ENCODE results near the gene WHAMM.
"Not testable (repeated sequence)": the region's sequence is repeated elsewhere in the genome, so short reads cannot be mapped to it uniquely, and the experiment has no call there.

Gene WHAMM

GRCh38 chr15:82838096-82838735, 28.8 kb downstream of the WHAMM start:
- no peak for DNase-seq (ENCODE audit: low spot score)

DNA sequence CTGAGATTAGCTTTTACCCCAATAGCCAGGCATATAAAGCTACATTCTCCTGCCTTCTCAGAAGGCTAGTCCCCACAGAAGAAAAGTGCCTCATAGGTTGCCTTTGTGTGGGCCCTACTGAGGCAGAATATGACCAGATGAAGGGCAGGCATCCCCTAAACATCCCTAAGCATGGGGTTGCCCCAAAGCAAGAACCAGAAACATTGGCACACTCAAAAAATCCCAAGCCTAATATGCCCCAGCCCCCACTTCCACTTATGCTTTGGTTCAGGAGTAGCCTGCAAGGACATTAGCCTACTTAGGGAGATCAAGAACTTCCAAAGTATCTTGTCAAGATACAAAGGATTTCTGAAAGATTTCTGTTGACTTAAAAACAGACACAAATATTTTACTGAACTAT, 29.7 kb downstream of the WHAMM start:
- no peak for DNase-seq (ENCODE audit: low spot score)

GRCh38 chr15:82840166-82840565, 30.7 kb downstream of the WHAMM start:
- no peak for DNase-seq (ENCODE audit: low spot score)

- DNase-seq (ENCODE audit: low spot score): no peak
Observed at GRCh38 chr15:82843566-82843965, 34.1 kb downstream of the WHAMM start.

DNA sequence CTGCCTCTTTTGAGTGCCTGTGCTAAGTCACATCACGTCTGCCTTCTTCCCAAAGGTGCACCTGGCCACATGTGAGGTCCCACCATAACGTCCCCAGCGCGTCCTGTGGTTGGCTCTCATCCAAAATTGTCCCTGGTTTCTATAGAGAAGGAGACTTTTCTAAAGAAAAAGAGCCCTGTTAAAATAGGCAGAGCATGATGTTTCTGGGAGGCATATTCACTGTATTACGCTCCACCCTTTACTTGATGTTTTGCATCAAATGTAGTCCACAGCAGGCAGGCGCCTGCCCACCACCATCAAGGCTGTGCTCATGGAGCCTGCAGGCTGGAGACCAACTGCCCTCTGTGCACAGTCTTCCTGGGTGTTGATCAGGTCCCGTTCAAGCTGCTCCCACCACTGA, 36.3 kb downstream of the WHAMM start:
- no peak for DNase-seq (ENCODE audit: low spot score)

- DNase-seq (ENCODE audit: low spot score): no peak
Observed at GRCh38 chr15:82846621-82847020, 37.2 kb downstream of the WHAMM start.

DNA sequence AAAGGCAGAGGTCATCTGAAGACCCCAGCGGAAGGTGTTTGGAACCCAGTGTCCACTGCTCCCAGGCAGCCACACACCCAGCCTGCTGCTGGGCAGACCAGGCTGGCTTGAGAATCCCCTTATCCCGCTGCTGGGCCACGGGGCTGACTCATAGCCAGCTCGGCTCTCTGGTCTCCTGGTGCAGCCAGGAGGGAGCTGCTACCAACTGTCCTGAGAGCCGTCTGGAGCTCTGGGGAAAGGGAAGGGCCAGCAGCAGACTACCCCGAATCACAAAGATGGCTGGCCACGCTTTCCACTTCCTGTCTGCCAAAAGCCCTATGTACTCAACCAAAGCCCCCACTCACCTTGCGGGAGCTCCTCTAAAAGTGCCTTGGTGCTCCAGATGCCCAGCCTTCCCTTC, 38.3 kb downstream of the WHAMM start:
- DNase-seq (ENCODE audit: low spot score): no peak

GRCh38 chr15:82848241-82848993, 39.0 kb downstream of the WHAMM start:
- no peak for DNase-seq (ENCODE audit: low spot score)

GRCh38 chr15:82849556-82850512, 40.4 kb downstream of the WHAMM start:
- peak; percentile 33 for DNase-seq (ENCODE audit: low spot score)

DNA sequence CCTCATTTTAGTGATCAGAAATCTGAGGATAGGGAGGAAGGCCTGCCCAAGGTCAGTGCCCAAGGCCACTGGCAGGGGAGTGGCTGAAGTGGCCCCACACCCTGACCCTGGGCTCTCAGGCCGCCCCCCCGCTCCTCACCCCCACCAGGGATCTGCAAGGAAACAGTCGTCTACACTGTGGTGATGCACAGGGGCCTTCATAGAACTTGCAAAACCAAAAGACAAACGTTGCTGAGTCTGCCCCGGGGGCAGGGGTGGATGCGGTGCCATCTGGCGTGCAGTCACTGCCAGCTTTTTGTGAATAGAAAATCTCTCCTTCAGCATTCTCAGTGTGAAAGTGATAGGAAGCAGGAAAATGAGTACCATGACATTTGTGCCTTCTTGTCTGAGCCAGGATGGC, 41.3 kb downstream of the WHAMM start:
- DNase-seq (ENCODE audit: low spot score): no peak

DNA sequence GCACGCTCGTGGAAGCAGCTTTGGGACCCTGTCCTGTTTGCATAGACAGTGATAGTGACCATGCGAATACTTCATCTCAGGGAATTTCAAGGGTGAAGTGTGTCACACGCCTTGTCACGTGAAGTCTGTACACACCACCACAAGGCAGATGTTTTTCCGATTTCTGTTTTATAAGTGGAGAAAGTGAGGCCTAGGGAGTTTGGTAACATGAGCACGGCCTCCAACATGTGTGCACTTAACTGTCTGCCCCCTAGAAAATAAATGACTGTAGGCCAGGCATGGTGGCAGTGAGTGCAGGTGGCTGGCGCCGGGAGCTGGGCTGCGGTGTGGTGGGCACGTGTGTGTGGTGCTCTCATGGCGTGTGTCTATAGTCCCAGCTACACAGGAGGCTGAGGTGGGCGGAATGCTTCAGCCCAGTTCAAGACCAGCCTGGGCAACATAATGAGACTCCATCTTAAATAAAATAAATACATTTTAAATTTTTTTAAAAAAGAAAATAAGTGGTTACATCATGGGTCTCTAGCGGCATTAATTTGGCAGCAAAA, 42.0 kb downstream of the WHAMM start:
- DNase-seq (ENCODE audit: low spot score): no peak

GRCh38 chr15:82851981-82852511, 42.6 kb downstream of the WHAMM start:
- DNase-seq (ENCODE audit: low spot score): no peak

DNA sequence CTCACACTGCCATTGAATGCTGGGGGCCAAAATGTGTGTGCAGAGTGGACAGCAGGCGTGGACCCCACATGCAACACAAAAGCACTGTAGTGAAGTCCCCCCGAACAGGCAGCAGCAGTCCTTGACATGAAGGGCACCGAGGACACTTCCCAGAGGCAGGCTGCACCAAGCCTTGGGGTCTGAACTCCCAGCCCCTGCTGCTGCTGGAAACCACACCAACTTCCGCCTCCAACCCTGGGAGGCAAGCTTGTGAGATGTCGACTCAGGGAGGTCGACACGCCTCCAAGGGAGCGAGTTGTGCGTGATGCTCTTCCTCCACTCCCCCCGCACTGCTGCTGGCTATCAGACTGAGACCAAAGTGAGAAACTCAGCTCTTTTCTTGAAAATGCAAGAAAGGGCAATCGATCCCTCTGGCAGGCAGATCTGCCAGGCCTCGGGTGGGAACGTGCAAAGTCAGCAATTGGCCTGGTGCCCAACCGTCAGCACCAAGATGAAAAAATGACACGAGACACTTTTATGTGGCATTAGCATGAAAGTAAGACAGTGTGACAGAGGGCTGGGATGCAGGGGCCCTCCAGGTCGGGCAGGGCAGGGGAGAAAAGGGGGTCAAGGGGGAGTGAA, 43.6 kb downstream of the WHAMM start:
- DNase-seq (ENCODE audit: low spot score): no peak

GRCh38 chr15:82854554-82854953, 45.1 kb downstream of the WHAMM start:
- no peak for DNase-seq (ENCODE audit: low spot score)

- no peak for DNase-seq (ENCODE audit: low spot score)
Observed at GRCh38 chr15:82855286-82856100, 46.1 kb downstream of the WHAMM start.

DNA sequence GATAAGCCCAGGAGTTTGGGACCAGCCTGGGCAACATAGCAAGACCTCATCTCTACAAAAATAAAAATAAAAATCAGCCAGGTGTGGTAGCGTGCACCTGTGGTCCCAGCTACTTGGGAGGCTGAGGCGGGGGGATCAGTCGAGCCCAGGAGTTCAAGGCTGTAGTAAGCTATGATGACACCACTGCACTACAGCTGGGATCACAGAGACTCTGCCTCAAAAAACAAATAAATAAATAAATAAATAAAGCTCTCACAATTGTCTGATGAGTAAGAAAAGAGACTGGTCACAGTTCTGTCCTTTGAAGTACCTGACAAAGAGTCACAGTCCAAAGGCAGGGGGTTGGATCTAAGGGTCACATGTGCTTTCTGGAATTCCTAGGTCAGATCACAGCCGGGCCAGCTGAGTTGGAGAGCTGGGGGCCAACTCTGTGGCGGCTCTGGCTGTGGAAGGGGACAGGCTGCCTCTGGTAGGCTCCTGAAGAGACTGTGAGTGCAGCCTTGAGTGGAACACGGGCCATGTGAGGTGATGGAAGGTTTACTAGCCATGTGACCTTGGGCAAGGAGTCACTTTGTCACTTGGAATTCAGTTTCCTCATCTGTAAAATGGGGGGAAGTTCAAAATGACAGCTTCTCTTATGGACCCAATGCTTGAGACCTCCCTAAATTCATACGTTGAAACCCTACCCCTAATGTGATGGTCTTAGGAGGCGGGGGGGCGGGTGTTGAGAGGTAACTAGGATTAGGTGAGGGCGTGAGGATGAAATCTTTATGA, 47.2 kb downstream of the WHAMM start:
- no peak for DNase-seq (ENCODE audit: low spot score)

GRCh38 chr15:82858932-82859331, 49.5 kb downstream of the WHAMM start:
- DNase-seq (ENCODE audit: low spot score): no peak

GRCh38 chr15:82862886-82863285, 53.5 kb downstream of the WHAMM start:
- DNase-seq (ENCODE audit: low spot score): no peak

DNA sequence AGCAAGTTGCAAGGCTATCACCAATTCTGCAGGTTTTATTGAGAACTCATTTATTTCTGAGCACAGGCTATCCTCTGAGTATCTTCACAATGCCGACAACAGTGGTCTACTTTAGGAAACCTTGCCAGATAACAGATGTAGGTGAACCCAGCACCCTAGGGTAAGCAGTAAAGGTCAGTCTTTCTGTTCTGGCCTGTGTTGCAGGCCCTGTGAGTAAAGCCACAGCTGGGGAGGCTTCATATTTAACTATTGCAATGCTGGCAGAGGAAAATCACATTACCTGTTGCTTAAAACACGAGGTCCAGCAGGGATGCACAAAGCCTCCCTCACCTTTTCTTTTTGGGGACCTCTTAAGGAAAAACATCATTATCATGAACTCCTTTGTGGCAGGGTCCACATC, 55.5 kb downstream of the WHAMM start:
- DNase-seq (ENCODE audit: low spot score): no peak

- DNase-seq (ENCODE audit: low spot score): not testable (repeated sequence)
Observed at GRCh38 chr15:82865581-82865980, 56.2 kb downstream of the WHAMM start.
